ENCODE results near the gene HSPA1A.

The HSPA1A gene

GRCh38 chr6:31815025-31815838 is at the start of gene HSPA1A, which contains the start of gene HSPA1L:
HSPA1A (plus strand) TSS chr6:31815543; CDS start chr6:31815757, 214 bp downstream.
HSPA1L (minus strand) TSS chr6:31815283; CDS start chr6:31811972, 3,311 bp downstream.
- DNase-seq: peak; percentile 98

DNA sequence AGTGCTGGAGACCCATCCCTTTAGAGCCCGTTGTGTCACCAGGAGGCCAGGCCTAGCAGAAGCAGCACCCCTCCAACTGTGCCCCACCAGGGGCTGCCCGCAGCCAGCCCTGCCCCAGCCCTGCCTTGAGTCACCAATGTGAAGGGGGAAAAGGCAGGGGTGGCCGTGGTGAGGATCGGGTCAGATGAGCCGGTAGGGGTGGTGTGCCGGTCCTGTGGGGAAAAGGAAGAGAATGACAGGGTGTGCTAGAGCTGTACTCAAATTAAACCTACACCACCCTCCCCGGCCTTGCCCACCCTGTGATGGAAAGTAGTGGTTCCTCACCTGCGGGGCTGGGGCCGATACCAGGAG is 49.8 kb upstream of the HSPA1A start:
- no peak for DNase-seq

- no peak for DNase-seq
Measured at GRCh38 chr6:31765910-31766794, 49.2 kb upstream of the HSPA1A start.

DNA sequence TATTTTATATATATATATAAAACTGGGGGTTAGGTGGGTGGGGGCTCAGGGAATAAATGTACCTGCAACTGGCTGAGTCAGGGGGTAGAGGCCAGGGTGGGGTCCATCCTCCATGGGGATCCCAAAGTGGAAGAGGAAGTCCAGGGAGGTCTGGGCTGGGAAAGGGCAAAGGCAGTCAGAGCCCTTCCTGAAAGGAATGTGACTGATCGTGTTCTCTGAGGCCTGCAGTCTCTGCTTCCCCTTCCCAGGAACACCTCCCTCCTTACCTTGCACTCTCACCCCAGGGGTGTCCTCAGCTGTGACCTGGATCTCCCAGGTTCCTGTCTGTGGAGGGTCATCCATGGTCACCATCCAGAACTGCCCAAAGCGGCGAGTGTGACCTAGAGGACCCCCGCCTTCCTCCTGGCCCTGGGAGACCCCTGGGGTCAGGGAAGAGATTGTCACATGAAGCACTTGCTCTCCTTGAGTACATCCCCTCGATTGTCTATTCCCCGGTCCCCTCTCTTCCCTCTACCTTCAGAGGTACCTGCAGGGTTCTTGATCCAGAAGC is 48.2 kb upstream of the HSPA1A start:
- DNase-seq: no peak

GRCh38 chr6:31768363-31769257 is 46.7 kb upstream of the HSPA1A start:
- no peak for DNase-seq

DNA sequence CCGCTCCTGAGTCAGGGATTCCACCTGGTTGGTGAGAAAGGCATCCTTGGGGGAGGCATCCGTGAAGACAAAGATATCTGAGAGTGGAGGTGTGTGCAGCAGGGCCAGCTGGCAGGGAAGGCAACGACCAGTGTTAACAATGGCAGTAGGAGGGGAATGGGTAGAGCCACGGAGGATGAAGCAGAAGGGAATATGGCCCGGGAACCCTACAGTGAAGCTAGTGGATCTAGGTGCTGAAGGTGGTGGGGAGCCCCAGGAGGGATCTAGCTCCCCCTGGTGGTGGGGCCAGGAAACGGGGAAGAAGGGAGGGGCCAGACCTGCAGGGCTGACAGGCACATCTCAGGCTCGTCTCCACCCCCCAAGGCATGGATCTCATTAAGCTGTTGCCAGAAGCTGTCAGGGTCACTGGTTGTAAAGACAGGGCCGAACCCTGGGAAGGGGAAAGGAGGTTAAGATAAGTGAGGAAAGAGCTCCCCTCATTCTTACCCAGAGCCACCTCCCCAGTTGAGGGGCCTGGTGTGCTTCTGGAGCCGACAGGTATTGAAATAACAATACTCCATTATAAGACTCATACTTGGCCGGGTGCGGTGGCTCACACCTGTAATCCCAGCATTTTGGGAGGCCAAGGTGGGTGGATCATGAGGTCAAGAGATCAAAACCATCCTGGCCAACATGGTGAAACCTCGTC is 45.5 kb upstream of the HSPA1A start:
- no peak for DNase-seq

DNA sequence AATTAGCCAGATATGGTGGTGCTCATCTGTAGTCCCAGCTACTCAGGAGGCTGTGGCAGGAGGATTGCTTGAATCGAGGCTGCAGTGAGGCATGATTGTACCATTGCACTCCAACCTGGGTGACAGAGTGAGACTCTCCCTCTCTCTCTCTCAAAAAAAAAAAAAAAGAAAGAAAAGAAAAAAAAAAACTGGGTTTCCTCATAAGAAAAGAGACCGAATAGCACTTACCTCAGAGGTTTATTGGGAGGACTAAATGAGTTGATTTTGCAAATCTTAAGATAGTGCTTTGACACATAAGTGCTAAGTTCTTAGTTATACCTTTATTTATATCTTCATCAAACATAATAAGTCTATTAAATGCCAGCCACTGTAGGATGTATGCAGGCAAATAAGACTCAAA is 44.5 kb upstream of the HSPA1A start:
- no peak for DNase-seq

DNA sequence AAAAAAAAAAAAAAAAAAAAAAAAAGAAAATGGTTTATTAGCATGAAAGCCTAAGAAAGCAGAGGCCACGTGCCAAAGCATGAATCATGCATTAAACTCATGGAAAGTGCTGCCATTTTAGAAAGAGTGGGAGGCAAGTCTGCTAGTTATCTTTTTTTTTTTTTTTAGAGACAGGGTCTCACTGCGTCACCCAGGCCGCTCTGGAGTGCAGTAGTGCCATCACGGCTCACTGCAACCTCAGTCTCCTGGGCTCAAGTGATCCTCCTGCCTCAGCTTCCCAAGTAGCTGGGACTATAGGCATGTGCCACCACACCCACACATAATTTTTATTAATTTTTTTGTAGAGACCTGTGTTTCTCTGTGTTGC is 43.4 kb upstream of the HSPA1A start:
- DNase-seq: no peak

DNA sequence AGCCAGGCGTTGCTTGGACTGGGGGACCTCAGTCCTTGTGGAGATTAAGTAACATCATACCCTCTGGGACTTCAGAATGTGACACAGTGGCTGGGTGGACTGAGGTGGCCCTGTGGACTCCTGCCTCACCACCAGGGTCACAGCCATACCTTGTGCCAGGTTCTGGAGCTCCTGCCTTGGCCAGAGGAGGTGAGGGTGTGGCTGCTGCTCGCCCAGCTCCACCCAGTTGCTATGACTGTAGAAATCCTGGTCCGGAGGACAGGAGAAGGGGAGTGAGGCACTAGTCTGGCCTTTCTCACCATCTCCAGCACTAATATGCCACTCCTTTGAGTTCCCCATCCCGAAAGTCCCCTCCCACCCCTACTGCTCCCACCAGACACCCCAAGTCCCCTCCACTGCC is 40.2 kb upstream of the HSPA1A start:
- DNase-seq: no peak

DNA sequence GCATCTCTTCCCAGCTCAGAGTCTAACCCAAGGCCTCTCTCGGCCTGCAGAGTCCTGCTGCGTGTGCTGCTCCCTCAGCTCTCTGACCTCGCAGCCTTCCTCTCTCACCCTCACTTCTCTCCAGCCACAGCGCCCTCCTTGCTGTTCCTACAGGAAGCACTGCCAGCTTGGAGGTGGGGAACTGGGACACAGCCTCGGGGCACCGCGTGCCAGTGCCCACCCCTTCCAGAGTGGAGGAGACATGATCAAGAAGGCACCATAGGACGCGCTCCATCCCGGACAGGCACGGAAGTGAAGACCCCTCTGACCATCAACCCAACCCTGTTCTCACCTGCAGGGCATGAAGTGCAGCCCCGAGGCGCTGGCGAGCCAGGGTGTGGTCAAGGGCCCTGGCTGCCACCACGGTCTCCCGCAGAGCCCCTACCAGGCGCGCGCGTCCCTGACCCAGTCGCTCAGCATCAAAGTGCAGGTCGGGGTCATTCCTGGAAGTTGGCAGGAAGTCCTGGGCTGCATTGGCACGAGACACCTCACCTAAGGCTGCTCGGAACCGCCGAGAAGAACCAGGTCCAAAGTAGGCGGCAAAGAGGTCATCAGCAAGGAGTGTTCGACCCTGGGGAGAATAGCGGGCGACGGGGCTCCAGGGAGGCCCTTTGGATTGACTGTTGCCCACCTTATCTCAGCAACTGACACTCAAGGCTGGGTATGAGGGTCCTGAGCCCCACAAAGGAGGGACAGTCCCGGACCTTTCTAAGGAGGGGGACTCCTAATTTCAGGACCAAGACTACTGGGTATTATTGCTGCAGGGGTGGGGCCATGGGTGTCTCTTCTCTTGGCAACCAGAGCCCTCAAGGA is 39.5 kb upstream of the HSPA1A start:
- DNase-seq: no peak

DNA sequence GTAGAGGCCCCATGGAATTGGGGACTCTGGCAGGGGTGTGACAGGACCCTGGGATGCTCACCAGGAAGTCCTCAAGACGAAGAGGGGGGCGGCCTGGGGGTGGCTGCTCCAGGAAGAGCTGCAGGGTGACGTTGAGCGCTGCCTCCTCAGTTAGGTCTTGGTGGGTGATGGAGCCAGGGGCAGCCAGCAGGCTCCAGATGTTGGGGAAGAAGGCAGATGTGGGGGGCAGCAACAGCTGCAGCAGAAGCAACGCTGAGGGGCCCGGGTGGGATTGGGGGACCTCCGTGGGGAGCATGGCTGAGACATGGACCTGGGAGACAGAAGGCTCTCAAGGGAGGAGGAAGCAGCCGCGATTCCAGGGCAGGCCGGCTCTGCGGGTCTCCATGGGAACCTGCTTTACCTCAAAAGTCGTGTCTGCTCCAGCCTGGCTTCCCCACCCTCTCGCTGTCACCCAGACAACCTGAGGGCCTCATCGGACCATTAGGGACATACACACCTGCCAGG is 38.8 kb upstream of the HSPA1A start:
- DNase-seq: no peak

DNA sequence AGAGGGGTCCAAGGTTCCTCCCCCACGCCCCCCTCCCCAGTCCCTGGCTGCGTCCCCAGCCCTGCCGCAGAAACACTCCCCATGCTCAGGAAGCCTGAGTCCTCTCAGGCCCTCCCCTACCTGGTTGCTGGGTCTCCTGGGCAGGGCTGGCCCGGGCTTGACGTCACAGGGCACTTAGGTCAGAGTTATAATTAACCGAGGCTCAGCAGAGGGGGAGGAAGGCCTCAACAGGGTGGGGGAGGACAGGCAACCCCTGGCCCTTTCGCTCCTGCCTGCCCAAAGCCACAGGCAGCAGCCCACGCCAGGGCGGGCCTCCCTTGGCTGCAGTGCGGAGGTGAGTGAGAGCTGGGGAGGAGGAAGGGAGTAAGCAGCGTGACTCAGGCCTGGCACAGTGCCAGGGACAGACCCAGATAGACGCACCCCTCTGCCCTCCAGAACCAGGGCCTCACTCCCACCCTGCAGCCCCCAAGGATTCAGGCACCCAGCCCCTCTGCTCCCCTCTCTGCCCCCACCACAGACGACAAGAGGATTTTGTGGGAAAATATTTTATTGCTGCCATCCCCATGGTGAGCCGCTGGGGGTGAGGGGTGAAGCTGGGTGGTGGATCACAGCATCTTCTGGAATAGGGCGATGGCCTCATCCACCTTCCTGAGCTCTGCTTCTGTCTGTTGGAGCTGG is 38.2 kb upstream of the HSPA1A start, which contains the start of gene VWA7:
VWA7 (minus strand) TSS at position 340 of the 678 bp plus-strand sequence. CDS start 549 bp downstream, outside the sequence.
- DNase-seq: peak; percentile 98

DNA sequence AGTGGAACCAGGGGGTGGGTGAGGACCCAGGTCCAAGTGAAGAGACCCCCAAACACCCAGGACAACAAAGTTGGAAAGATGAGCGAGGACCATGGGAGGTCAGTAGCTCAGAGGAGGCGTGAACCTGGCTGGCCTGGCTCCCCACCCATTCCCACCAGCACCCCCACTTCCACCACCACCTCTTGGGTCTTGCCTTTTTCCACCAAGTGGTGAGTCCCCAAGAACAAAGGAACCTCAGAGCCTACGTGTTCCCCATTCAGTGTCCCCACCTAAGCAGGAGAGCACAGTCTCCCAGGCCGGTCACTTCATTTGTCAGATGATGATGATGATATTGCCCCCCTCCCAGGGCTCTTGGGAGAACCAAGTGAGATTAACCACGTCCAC is 37.7 kb upstream of the HSPA1A start:
- no peak for DNase-seq

DNA sequence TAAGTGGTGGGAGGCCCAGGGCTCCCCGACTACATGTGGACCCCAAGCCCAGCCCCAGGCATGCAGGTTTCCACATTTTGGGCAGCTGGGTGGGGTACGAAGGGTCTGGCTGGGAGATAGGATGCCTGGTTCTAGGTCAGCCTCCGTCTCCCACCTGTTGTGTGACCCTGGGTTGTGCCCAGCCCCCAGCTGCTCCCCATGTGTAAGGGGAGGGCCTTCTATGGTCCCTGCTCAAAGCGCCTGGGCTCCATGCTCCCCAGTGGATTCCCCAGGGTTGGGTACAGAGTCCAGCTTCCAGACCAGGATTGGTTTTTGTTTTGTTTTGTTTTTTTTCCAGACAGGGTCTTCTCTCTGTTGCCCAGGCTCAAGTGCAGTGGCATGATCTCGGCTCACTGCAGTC is 37.1 kb upstream of the HSPA1A start:
- DNase-seq: no peak

DNA sequence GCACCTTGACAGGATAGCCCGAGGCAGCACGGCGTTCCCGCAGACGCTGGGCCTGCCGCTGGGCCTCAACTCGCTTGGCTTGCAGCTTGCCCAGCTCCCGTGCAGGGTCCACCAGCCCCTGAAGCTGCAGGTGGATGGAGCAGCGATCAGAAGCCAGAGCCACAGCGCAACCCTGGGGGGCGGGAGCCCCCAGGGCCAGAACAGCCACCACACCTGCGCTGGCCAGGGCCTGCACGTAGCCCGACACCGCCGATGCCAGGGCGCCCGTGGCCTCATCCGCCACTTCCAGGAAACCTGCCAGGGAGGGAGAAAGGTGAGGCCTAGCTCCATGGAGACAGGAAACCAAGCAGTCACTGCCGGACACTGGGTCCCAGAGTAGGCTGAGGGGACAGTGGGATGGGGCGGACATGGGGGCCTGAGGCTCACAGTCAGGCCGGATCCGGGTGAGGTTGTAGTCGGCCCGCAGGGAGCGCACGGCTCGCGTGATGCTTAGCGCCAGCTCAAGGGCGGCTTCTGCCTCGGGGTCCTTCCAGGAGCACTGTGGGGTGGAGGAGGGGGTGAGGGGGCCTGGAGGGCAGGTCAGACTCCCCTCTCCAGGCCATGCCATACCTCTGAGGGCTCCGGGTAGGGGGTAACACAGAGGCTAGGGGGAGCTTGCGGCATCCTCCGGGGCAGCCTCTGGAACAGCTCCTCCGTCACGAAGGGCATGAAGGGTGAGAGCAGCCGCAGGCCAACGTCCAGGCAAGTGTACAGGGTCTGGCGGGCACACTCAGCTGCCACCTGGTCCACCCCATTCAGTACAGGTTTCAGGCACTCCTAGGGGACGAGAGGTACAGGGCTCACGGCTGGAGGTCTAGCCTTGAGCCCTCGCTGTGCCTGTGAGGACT is 36.1 kb upstream of the HSPA1A start:
- DNase-seq: no peak

DNA sequence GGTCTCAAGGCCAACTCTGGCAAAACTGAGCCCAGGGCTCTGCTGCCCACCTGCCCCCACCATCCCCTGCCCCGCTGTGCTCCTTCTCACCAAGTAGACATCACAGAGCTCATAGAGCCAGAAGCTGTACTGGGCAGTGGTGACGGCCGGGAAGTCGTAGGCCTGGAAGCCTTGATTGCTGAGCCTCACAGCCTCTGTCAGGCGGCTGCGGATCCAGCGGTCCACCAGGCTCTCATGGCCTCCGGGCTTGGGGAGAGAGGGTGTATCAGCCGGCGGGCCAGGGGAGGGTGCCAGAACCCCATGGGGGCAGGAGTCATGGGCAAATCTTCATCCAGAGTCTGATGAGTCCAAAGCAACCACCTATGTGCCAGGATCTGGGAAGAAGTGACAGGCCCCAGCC is 35.4 kb upstream of the HSPA1A start:
- DNase-seq: no peak

GRCh38 chr6:31780507-31781243 is 34.7 kb upstream of the HSPA1A start:
- no peak for DNase-seq

All from kidney glomerular epithelial cell (primary cell).